Tibial nerve (tissue), 4 donors: ENCODE measurements around the gene FBN3.

Source experiments
- CTCF ChIP-seq, 5 experiments: fragments of 200-600 bp in 3 of 5; fragments of 450-650 bp in 2 of 5; sonication (generic) in 3 of 5; IDR thresholded peaks; one replicate each; pipeline ENCODE4 v1.5.1; 2016 to 2019; ENCODE audit warnings: antibody characterized with exemption in 5 of 5, mild to moderate bottlenecking in 3 of 5, moderate library complexity in 2 of 5
- EP300 ChIP-seq, 2 donors: sonication (generic); formaldehyde crosslinking; IDR thresholded peaks; one replicate each; pipeline ENCODE4 v1.6.1; 2017; ENCODE audit warnings: antibody characterized with exemption in 2 of 2, mild to moderate bottlenecking in 1 of 2
- POLR2A ChIP-seq, 2 donors: fragments of 450-650 bp; IDR thresholded peaks; one replicate each; pipeline ENCODE4 v1.6.1; 2017; ENCODE audit warnings: antibody characterized with exemption in 2 of 2, mild to moderate bottlenecking in 2 of 2, moderate library complexity in 2 of 2

- TF ChIP-seq POLR2A (IDR thresholded peaks at IDR 0.05): no peak
- TF ChIP-seq CTCF (IDR thresholded peaks at IDR 0.05): no peak
- TF ChIP-seq EP300 (IDR thresholded peaks at IDR 0.05): no peak
Measured at GRCh38 chr19:8042900-8043299, 106.5 kb downstream of the FBN3 start.
